HG03025 (cell line): ENCODE results near the gene GRIFIN.
"Not testable (repeated sequence)": the region's sequence is repeated elsewhere in the genome, so short reads cannot be mapped to it uniquely, and the experiment has no call there.

ENCODE experiments used
- ATAC-seq: cut with Tn5 transposase; IDR thresholded peaks from one replicate; pipeline ENCODE4 v1.9.1; 2021; ENCODE audit warnings: mild to moderate bottlenecking, moderate library complexity; ENCODE audit not compliant: unreplicated experiment, low FRiP score

GRIFIN gene

GRCh38 chr7:2461268-2462026 lies 14.8 kb downstream of the GRIFIN start:
- no peak for ATAC-seq

DNA sequence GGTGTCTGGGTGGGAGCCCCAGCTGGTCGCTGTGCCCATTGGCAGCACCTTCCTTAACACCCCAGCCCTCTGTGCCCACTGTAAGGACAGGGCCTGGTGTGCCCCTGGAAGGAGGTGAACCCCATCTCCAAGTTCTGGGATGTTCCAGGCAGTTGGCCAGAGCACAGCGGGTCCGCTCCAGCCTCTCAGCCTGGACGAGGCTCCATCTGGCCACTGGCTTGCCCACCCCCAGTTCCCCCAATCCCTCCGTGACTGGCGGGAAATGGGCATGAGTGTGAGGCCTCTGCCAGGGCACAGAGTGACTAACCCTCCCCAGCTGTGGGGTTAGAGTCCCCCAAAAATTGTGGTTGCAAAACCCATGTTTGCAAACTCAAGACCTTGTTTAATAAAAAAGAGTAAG lies 15.6 kb downstream of the GRIFIN start:
- no peak for ATAC-seq

DNA sequence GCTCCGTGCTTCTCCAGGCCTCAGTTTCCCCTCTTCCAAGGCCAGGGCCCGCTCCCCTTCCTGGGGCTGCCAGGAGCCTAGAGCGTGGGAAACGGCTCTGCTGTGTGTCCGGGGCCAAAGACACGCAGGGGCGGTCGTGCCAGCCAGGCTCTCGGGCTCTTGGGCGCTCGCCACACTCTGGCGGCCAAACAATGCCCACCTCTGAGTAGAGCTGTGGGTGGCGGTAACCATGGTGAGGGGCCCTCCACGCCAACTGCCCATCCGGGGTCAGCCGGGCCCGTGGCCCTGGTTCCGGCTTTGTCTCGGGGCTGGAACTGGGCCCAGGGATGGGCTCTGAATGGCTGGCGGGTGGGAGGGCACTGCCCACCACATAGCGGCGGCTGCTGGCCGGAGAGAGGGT lies 16.0 kb downstream of the GRIFIN start:
- ATAC-seq, result no peak

DNA sequence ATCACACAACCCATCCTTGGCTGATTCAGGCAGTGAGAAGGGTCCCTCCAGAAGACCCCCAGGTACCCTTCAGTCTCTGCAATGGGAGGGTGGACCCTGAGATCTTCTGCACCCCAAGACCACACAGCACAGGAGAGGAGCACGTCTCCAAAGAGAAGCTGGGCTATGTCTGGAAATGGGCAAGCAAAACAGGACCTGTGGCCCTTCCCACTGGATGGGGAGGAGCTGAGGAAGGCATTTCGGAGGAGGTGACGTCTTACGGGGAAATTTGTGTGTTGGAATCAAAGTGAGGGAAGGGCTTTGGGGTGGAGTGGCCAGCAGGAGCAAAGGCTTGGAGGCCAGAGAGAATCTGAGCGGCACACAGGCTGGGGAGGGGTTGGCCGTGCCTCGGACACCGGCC lies 16.5 kb downstream of the GRIFIN start:
- ATAC-seq, result no peak

DNA sequence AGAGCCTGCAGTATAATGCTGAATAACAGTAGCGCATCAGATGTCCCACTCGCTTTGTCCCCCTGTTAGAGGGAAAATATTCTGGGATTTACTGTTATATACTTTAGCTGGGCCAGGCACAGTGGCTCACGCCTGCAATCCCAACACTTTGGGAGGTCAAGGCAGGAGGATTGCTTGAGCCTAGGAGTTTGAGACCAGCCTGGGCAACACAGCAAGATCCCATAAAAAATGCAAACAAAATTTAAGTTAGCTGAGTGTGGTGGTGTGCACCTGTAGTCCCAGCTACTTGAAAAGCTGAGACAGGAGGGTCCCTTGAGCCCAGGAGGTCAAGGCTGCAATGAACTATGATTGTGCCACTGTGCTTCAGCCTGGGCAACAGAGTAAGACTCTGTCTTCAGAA lies 22.3 kb downstream of the GRIFIN start:
- not testable (repeated sequence) for ATAC-seq

DNA sequence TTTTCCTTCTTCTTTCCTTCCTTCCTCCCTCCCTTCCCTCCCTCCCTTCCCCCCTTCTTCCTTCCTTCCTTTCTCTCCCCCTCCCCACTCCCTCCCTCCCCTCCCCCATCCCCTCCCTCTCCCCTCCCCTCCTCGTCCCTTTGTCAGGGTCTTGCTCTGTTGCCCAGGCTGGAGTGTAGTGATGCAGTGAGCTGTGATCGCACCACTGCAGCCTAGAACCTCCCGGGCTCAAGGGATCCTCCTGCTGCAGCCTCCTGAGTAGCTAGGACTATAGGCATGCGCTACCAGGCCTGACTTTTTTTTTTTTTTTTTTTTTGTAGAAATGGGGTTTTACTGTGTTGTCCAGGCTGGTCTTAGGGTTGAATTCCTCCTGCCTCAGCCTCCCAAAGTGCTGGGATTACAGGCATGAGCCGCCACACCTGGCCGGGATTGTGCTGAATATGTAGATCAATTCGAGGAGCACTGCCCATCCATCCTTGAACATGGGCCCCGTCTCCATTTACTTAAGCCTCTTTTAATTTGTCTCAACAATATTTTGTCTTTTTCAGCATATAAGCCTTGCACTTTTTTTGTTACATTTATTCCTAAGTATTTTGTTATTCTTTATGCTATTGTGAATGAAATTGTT lies 23.4 kb downstream of the GRIFIN start:
- ATAC-seq, result no peak

GRCh38 chr7:2452074-2452507 lies 24.1 kb downstream of the GRIFIN start:
- no peak for ATAC-seq

- ATAC-seq, result peak; percentile 67
Measured at GRCh38 chr7:2451171-2452073, 24.8 kb downstream of the GRIFIN start.

DNA sequence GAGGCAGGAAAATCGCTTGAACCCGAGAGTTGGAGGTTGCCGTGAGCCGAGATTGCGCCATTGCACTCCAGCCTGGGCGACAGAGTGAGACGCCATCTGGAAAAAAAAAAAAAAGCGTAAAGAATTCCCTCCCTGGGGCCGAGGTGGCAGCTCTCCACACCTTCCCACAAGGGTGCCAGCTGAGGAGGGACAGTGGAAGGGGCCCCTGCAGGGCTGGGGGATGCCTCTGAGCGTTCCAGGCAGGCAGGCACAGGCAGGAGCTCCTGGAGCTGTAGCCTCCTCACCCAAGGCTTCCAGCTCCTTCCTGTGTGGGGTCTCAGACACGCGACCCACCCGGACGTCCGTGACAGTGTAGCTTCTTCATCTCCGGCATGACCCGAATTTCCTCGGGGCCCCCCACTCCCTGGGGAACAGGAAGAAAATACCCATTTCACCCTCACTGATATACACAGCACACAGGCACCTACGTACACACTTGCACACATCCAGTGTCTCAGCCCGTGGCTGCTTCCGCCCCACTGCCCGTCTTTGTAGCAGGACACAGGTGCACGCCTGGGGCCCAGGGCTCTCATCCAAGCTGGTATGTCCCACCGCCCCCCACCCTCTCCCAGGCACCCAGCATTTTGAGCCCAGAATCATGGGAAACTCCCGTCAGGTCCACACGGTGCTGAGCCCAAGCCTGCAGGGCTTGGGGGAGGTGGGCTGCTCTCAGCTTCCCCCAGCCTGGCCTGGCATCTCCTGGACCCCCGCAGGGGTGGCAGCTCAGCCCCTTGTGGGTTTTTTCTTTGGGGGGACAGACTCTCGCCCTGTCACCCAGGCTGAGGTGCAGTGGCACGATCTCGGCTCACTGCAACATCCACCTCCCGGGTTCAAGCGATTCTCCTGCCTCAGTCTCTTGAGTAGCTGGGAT lies 25.7 kb downstream of the GRIFIN start:
- no peak for ATAC-seq

- no peak for ATAC-seq
Measured at GRCh38 chr7:2446676-2447075, 29.5 kb downstream of the GRIFIN start.

GRCh38 chr7:2445898-2446555 lies 30.2 kb downstream of the GRIFIN start:
- no peak for ATAC-seq

DNA sequence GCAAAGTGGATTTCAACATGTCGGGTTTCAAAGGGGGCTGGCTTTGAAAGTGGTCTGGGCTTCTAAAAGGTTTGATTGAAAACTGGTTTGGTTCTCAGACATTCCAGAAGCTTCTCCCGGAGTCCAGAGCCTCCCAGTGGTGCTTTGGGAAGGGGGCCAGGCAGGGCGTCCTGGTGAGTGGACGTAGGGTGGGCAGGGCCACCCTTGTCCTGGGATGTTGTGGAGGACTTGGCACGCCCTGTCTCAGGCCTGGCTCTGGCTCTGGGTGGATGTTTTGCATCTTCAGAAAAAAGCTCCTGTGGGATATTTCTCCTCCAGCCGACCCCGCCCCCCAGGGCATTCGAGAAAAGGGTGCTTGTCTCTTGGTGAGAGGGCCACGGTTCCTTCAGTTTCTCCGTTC lies 31.2 kb downstream of the GRIFIN start:
- ATAC-seq, result no peak

DNA sequence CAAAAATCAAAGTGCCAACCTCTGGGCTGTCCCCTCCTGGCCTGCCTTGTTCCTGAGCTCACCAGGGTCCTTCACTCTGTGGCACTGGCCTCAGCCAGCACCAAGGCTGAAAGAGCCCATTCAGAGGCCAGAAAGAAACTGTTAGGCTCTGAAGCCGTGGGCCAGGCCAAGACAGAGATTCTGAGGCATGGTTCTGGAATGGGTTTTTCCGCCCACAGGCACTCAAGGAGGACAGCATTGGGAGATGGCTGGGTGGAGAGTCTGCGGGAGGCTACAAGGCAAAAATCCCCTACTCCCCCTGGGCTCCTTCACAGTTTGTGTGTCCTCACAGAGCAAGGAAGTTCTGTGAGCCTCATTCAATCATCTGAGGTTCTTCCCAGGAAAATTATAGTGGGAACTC lies 31.7 kb downstream of the GRIFIN start:
- ATAC-seq, result no peak

DNA sequence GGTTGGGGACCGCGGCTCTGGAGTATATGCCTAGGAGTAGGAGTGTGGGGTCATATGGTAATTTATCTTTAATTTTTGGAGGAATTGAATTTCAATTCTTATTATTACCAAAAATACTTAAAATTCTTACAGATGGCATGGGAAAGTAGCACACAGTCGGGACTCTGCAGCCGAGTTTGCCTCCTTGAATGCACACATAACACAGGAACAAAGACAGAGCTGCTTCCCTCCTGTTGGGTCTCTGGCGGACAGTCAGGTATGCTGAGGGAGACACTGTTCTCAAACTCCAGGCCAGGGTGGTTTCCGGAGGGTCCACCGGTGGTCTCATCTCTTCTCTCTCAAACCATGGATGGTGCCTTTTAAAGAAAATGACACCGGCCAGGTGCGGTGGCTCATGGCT lies 32.7 kb downstream of the GRIFIN start:
- ATAC-seq, result no peak

DNA sequence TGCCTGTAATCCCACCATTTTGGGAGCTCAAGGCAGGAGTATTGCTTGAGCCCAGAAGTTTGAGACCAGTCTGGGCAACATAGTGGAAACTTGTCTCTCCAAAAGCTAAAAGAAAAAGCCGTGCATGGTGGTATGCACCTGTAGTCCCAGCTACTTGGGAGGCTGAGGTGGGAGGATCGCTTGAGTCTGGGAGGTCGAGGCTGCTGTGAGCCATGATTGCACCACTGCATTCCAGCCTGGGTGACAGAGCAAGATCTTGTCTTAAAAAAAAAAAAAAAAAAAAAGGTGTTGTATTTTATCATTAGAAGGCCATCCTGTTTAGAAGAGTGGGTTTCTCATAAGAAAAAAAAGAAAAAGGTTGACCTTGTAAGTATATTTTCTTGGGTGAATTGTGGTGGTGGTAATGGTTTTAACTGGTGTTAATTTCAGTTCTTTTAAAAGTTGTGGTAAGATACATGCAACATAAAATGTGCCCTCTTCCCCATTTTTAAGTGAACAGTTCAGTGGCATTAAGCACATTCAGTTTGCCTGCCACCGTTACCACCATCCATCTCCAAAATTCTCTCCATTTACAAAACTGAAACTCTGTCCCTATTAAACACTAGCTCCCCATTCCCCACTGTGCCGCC lies 34.7 kb downstream of the GRIFIN start:
- ATAC-seq, result no peak

GRCh38 chr7:2440608-2441245 lies 35.5 kb downstream of the GRIFIN start:
- no peak for ATAC-seq

DNA sequence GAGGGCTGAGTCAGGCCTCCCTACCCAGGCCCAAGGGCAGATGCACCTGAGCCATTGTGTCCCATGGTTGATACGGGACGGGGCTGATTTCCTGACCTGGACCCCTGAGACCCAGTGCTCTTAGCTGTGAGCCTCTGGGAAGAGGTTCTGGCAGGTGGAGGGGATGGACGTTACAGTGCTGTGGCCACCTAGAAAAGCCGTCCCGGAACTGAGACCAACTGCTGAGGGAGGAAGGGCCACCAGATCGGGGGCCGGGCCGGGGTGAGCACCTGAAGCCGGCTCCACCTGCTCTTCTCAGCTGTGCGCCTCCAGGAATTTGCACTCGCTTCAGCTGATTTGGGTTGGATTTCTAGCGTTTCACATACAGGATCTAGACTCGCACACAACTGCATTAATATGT lies 37.4 kb downstream of the GRIFIN start:
- ATAC-seq, result no peak

GRCh38 chr7:2438186-2438585 lies 38.0 kb downstream of the GRIFIN start:
- no peak for ATAC-seq
